GM19240 (cell line): ENCODE data around the gene FAM98C.
"Not testable (repeated sequence)": the region's sequence is repeated elsewhere in the genome, so short reads cannot be mapped to it uniquely, and the experiment has no call there.

Experiments used
- DNase-seq: peaks from one replicate; pipeline ENCODE4 v3.0.0; 2011; ENCODE audit warnings: low spot score; ENCODE audit not compliant: insufficient read length

Gene FAM98C

GRCh38 chr19:38402967-38403674 lies at the start of gene FAM98C:
FAM98C (plus strand) TSS chr19:38403093; CDS start chr19:38403154, 61 bp downstream.
- peak; percentile 100 for DNase-seq

DNA sequence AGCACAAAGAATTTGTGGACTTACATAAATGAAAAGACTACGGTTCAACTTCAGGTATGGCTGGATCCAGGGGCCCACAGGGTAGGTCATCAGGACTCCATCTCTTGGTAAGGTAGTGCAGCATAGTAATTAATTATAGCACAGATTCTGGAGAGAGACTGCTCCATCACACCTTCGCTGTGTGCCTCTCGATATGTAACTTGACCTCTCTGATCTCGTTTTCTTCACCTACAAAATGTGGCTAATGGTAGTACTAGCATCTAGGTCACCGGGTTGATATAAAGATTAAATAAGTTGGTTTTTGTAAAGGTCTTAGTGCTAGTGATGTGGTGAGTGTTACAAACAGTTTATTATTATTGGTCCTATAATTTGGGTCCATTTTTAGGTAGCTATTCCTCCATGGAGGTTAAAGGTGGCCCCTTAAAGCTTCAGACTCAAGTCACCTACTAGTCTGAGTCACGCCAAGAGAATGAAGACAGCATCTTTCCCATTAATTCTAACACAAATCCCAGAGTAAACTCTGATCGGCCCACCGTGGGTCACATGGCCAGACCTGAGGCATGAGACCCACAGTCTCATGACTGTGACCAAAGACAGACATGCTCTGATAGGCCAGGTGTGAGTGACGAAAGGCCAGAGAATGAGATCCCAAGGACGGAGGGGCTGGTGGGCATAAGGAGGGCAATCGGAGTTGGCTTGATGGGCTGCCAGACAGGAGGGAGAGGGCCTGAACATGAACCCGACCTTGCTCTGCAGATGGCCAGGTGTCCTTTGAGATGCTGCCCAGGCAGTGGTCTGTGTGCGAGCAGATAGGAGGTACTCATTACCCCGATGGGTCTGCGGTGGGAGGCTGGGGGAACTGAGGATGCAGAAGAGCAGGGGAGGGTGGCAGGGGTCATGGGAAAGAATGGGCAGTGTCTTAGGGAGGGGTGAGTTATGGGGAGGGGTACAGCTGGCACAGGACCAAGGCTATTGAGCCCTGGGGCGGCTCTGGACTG lies 46.9 kb upstream of the FAM98C start:
- no peak for DNase-seq

GRCh38 chr19:38358071-38358470 lies 44.8 kb upstream of the FAM98C start:
- DNase-seq, result no peak

DNA sequence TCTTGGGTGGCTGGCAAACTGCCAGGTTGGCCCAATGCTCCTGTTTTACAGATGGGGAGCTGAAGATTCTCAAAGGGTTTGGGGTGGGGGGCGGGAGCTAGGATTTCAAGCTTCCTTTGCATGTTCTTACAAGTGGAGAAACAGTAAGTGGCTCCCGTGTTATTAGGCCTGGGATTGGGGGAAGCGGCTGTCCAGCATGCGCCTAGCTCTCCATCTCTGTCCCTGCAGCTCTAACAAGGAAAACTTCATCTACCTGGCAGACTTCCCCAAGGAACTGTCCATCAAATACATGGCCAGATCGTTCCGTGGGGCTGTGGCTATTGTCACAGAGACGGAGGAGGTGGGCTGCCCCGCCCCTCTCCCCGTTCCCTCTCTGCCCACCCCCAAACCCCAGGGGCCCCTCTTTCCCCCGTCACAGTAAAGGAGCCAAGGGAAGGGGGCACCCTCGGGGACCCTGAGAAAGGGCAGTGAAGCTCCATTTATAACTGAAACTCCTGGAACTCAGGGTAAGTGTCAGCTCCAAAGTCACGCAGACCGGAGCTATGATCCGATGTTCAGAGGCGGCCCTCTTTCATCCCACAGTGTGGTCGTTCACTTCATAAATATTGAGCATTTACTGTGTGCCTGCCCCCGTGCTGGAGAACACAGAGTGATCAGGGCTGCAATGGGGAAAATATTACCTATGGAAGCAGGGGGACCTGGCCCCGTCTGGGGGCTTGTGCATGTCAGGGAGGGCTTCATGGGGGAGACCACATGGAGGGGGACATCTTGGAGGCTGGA lies 43.5 kb upstream of the FAM98C start:
- DNase-seq, result no peak

DNA sequence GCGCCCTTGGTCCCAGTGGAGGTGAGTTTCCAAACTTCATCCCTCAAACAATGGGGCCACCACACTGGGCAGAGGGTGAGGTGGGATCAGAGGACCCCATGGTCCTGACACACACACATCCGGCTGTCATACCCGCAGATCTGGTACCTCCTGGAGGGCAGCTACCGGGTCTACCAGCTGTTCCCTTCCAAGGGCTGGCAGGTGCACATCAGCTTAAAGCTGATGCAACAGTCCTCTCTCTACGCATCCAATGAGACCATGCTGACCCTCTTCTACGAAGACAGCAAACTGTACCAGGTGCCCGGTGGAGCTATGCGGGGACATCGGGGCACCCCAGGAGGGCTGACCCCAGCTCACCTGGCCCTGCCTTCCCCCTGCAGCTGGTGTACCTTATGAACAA lies 42.5 kb upstream of the FAM98C start:
- no peak for DNase-seq

- no peak for DNase-seq
These were observed 41.9 kb upstream of the FAM98C start for GRCh38 chr19:38360839-38361631.

DNA sequence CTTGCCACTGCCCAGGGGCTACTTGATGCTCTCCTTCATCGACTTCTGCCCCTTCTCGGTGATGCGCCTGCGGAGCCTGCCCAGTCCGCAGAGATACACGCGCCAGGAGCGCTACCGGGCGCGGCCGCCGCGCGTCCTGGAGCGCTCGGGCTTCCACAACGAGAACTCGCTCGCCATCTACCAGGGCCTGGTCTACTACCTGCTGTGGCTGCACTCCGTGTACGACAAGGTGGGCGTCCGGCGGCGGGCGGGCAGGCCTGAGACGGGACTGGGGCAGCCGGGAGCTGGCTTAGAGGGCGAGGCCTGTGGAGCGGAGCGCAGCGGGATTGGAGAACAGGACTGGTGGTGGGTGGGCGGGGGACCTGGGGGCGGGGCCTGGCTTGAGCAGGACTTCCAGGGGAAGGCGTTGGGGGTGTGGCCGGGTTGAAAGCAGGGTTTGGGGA lies 41.2 kb upstream of the FAM98C start:
- DNase-seq, result peak; percentile 60

DNA sequence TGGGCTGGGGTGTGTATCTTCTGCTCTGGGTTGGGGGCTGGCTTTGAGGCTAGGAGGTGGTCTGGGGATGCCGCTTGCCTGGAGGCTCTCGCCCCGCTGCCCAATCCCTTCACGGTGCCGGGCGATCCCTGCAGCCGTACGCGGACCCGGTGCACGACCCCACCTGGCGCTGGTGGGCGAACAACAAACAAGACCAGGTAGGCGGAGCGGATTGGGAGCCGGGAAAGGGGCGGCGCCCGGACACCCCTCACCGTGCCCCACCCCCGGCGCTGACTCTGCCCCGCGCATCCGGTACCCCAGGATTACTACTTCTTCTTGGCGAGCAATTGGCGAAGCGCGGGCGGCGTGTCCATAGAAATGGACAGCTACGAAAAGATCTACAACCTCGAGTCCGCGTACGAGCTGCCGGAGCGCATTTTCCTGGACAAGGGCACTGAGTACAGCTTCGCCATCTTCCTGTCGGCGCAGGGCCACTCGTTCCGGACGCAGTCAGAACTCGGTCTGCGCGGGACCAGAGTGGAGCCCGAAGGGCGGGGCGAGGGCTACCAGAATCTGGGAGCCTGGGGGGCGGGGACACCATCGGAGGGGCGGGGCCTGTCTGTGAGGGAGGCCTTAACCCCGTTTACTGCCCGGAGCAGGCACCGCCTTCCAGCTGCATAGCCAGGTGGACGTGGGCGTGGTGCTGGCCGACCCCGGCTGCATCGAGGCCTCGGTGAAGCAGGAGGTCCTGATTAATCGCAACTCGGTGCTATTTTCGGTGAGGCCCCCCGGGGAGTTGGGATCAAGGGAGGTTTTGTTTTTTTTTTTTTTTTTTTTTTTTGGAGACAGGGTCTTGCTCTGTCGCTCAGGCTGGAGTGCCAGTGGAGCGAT lies 40.6 kb upstream of the FAM98C start:
- peak; percentile 59 for DNase-seq

DNA sequence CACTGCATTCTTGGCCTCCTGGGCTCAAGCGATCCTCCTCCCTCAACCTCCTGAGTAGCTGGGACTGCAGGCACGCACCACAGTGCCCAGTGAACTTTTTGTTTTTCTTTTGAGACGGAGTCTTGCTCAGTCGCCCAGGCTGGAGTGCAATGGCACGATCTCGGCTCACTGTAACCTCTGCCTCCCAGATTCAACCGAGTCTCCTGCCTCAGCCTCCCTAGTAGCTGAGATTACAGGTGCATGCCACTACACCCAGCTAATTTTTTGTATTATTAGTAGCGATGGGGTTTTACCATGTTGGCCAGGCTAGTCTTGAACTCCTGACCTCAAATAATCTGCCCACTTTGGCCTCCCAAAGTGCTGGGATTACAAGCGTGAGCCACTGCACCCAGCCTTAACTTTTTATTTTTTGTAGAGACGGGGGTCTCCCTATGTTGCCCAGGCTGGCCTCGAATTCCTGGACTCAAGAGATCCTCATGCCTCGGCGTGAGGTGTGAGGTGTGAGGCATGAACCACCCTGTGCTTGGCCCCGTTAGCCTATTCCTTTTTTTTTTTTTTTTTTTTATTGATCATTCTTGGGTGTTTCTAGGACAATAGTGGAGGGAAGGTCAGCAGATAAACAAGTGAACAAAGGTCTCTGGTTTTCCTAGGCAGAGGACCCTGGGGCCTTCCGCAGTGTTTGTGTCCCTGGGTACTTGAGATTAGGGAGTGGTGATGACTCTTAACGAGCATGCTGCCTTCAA lies 39.8 kb upstream of the FAM98C start:
- not testable (repeated sequence) for DNase-seq

GRCh38 chr19:38367041-38367440 lies 35.9 kb upstream of the FAM98C start:
- DNase-seq, result no peak

DNA sequence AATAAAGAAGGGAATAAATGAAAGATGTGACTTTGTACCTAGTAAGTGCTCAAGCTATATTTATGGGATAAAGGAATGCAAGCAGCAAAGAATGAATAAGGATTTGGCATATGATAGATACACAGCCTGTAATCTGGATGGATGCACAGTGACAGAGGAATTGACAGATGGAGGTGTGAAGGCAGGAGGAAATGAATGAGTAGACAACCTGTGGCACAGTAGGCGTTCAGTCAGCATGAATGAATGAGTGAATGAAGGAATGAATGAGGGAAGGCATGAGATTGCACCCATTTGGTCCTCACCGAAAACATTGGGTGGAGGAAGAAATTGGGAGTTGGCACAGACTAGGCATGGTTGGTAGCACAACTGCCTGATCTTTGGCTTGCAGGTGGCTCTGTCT lies 33.3 kb upstream of the FAM98C start:
- no peak for DNase-seq

DNA sequence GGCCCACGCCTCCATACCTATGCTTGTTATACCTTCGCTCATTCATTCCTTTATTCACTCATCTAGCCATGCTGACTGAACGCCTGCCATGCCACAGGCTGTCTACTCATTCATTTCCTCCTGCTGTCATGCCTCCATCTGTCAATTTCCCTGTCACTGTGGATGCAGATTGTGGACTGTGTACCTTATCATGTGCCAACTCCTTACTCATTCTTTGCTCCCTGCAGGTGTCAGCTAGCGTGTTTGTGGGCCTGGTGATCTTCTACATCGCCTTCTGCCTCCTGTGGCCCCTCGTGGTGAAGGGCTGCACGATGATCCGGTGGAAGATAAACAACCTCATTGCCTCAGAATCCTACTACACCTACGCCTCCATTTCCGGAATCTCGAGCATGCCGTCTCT lies 32.6 kb upstream of the FAM98C start:
- no peak for DNase-seq

DNA sequence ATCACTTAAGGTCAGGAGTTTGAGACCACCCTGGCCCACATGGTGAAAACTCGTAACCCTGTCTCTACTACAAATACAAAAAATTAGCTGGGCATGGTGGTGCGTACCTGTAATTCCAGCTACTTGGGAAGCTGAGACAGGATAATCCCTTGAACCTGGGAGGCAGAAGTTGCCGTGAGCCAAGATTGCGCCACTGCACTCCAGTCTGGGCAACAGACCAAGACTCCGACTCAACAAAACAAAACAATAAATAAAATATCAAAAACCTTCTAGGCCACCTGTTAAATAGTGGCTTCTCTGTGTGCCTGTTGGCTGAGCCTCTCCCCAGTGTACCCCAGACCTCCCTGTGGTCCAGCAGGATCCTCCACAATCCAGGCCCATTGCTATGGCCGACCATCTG lies 31.8 kb upstream of the FAM98C start:
- no peak for DNase-seq

DNA sequence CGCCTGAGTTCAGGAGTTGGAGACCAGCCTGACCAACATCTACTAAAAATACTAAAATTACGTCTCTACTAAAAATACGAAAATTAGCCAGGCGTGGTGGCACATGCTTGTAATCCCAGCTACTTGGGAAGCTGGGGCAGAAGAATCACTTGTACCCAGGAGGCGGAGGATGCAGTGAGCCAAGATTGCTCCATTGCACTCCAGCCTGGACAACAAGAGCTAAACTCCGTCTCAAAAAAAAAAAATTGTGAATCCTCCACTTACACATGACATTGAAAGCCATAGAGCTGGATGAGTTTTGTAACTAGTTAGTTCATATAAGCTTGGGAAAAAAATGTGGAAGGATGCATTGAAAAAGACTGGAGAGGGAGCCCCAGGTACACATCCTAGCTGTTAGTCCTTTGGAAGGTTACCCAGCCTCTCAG lies 29.0 kb upstream of the FAM98C start:
- no peak for DNase-seq

DNA sequence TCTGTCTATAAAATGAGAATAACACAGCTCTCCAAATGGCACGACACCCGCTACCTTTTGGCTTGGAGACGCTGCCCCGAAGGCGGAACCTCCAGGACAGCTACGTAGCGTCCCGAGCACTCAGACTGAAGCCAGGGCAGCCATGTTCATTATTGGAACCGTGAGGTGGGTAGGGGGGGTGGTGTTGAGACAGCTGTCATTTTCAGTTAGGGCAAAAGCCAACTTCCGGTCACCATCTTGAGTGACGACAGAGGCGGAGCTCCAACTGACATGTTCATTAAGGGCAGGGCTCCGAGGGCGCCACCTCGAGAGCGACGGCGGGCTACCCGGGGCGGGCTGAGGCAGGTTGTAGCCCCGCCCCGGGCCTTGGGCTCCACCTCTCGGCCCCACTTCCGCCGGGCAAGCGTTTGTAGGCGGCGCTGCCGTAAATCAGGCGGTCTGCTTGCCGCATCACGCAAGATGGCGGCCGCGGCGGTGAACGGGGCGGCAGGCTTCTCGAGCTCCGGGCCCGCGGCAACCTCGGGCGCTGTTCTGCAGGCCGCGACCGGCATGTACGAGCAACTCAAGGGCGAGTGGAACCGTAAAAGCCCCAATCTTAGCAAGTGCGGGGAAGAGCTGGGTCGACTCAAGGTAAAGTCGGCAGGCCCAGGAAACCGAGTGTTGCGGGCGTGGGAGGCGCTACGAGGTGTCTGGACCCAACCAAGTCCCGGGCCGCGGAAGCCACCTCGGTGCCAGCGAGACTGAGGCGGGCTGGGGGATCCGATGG lies 28.4 kb upstream of the FAM98C start, which contains the start of gene PSMD8:
PSMD8 (plus strand) TSS at position 240 of the 766 bp plus-strand sequence; CDS start at position 271, 31 bp downstream.
- peak; percentile 97 for DNase-seq

DNA sequence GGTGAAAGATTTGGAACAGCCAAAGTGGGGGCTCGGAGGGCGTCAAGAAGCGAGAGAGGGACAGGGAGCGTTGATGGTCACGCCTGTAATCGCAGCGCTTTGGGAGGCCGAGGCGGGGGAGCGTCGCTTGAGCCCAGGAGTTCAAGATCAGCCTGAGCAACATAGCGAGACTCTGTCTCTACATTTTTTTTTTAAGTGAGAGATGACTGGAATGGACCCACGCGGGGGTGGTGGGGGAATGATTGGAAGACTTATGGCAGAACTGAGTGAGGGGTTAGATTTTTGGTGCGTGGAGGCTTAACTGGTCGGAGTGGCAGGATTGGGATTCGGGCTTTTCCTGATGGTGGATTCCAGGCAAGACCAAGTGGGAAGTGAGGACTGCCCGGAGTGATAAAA lies 27.8 kb upstream of the FAM98C start:
- DNase-seq, result no peak

DNA sequence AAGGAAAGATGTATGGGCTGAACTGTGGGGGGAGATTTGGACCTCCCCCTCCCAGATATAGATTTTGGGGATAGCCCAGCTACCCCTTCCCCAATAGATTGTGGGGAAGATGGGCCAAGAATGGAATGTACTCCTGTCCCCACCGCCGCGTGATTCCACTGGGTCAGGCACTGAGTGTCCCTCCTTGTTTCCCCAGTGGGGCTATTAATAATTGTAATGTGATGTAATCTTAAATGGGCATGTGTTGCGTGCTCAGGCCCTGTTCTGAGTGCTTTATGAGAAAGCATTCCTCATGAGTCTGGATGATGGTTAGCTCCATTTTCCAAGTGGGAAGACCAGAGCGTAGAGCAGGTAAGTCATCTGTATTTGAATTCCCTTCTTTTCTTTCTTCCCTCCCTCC lies 27.1 kb upstream of the FAM98C start:
- DNase-seq, result no peak

DNA sequence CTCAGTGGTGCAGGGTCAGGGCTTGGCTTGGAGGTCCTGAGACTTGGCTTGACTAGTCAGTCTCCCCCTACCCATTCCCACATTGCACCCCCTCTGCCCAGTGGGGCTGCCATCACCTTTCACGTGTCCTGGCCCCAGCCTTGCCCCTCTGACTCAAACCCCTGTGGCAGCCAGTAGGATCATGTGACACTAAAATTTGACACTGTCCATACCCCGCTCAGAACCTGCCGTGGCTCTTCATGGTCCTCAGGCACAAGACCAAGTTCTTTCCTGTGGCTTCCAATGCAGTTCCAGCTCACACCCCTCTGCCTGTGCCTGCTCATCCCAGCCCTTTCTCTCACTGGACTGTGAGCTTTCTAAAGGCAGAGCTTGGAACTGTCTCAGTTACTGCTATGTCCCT lies 26.3 kb upstream of the FAM98C start:
- no peak for DNase-seq
